ENCODE results near the gene FAM136A.
"Not testable (repeated sequence)": the region's sequence is repeated elsewhere in the genome, so short reads cannot be mapped to it uniquely, and the experiment has no call there.

Gene FAM136A

DNA sequence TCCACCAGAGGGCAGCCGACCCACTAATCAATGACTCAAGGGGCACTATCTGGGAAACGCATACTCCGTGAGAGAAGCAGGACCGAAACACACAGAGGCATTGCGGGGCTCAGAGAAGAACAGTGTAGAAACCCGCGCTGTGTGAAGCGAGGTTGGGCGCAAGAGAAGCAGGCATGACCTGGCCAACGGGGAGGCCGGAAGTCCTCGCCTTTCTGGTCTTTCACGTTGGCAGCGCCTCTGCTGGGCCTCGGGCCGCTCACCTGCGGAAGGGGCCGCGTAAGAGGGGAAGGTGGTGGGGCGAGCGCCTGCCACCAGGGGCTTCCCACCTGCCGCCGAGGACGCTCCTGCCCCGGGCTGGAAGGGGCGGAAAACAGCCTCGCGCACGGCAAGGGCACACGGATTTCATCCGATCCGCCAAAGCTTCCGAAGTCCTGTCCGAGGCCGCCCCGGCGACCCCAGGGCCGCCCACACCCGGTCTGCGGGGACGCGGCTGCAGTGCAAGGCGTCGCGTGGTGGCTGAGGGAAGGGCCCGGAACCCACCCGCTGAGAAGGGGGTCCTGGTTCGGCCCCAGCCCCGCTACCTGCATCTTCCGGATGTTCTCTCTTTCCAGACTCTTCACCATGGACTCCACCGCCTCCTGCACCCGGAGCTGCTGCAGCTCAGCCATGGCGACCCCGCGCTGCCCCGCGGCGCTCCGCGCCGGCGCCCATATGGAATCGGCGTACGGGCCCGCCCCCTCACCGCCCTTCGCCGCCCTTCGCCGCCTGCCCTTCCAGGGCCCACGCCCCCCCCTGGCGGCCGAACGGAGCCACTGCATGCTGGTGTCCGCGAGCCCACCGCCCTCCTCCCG, at the start of gene FAM136A:
TSS of gene FAM136A (minus strand) at position 724 of the 851 bp plus-strand sequence. CDS start at position 668, 56 bp downstream.
- DNase-seq, result peak; percentile 52 to 75

DNA sequence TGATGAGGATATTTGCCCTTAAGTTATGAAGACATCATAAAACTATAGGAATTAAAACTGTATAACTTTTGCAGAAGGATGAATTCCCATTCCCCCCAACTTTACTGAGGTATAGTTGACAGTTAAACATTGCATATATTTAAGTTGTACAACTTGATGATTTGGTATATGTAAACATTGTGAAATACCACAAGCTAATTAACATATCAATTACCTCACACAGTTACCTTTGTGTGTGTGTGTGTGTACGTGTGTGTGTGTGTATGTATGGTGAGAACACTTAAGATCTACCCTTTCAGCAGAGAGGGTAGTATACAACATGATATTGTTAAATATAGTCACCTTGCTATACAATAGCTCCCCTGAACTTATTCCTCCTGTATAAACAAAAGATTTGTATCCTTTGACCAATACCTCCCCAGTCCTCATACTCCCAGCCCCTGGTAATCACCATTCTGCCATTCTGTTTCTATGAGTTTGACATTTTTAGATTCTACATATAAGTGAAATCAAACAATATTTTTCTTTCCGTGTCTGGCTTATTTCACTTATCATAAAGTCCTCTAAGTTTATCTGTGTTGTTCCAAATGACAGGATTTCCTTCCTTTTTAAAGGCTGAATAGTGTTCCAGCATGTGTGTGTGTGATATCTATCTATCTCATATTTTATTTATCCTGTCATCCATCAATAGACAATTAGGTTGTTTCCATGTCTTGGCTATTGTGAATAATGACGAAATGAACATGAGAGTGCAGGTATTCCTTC, 48.2 kb upstream of the FAM136A start:
- no peak for DNase-seq

DNA sequence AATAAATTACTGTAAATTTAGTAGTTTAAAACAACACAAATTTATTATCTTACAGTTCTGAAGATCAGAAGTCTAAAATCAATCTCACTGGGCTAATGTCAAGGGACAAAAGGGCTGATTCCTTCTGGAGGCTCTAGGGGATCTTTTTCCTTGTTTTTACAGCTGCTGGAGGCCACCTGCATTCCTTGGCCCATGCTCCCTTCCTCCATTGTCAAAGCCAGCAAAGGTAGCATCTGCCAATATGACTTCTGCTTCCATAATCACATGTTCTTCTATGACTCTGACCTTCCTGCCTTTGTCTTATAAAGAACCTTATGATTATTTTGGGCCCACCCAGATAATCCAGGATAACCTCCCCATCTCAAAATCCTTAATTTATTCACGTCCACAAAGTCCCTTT, 46.0 kb upstream of the FAM136A start:
- no peak for DNase-seq

DNA sequence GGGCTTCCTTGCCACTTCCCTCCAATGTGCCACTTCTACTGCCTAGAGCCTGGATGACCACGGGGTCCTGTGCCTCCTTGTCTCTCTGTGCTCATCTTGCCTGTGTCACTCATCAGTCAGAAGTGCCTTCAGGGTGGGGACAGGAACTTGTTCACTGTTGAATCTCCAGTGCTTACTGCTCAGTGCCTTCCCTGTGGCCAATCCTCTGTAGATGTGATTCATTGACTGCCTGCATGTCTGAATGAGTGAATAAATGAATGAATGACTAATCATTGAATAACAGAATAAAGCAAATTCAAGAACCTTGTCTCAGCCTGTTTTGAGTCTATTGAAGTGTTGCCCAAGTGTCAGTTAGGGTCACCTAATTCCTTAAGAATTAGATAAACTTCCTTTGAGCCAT, 42.3 kb upstream of the FAM136A start:
- no peak for DNase-seq

DNA sequence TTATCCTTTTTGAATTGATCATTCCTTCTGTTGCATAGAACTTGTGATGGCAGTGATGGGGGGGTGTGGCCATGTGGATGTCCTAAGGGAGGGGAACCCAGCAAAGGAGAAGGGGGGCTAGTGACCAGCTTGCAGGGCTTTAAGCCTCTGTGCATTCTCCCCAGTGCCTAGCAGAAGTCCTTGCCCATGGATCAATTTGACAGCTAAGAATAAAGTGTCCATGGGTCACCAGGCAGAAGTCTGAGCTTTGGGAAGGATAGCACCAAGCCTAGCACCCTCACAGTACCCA, 39.6 kb upstream of the FAM136A start:
- no peak for DNase-seq

DNA sequence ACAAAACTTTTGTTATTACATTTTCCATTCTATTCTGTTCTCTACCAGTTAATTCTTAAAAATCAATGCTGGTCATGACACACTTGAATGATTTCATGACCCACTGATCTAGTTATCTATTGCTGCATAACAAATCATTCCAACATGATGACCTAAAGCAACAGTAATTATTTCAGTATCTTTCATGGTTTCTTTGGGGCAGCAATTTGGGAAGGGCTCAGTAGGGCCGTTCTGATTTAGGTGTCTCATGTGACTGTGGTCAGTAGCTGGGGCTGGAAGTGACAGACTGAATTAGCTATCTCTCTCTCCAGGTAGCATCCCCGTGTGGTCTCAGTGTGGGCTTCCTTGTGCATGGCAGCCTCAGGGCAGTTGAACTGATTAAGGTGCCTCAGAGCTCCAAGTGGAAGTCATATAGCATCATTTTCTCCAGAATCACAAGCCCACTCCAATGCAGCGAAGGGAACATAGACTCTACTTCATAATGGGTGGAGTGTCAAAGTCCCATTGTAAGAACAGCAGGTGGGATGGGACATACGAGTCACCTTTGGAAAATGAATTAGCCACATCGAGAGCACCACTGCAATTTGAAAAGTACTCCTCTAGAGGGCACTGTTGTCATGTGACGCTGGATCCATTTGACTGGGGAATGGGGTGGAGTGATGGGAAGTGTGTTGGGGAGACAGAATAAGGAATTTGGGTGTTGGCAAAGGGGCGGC, 39.1 kb upstream of the FAM136A start:
- DNase-seq, result peak; percentile 45 to 68

DNA sequence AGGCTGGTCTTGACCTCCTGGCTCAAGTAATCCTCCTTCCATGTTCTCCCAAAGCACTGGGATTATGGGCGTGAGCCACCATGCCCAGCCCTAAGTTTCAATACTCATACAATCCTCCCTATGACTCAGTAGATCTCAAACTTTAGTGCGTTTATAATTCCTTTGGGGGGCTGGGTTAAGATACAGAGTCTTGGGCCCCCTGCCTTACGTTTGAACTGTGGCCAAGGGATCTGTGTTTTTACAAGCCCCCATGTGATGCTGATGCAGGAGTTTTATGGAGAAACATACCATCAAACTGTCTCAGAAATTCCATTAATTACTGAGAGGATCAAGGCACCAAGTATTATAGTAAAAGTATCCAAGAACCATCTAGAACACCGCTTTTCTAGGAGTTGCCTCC, 38.2 kb upstream of the FAM136A start:
- no peak for DNase-seq

DNA sequence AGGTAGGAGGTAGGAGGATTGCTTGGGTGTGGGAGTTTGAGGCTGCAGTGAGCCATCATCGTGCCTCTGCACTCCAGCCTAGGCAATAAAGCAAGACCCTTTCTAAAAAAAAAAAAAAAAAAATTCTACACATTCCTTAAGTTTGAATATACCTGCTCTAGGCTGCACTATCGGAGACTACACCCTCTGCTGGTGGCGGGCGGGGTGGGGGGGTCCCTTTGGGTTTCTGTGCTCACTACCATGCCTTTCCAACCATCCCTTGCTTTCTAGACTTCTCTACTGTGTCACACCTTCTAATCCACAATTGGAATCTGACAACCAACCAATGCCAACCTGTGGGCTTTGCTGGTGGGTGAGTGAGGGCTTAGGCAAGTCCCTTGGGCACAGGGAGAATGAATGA, 34.7 kb upstream of the FAM136A start:
- no peak for DNase-seq

DNA sequence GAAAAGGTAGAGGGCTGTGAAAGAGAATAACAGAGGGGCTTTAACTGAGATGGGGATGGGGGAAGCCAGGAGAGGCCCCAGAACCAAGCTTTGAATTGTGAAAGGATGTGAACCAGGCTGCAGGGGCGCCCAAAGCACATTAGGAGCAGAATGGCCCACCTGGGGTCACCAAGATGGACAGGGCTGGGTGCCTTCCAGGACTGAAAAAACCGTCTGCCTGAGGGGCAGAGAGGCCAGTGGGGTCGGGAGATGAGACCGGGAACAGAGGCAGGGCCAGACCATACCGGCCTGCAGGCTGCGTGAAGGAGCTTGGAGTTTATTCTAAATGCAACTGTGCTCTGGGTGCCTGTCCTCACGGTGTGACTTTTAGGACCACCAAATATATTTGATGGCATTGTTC, 29.1 kb upstream of the FAM136A start:
- DNase-seq, result no peak

DNA sequence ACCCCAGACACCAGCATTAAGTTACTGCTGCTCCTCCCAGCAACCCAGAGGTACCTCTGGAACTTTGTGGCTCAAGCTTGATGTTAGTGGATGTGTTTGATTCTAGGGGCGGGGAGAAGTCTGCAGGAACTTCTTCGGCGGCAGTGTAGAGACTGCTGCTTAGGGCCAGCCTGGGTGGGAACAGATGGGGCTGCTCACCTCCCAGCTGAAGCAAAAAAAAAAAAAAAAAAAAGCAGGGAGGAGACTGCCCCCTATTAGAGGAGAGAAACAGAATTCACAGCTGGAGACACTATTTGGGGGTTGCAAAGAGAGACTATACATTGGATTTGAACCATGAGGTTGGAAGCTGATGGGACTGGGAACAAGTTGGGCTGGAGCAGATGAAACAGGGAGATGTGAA, 28.6 kb upstream of the FAM136A start:
- DNase-seq, result peak; percentile 47 to 80

DNA sequence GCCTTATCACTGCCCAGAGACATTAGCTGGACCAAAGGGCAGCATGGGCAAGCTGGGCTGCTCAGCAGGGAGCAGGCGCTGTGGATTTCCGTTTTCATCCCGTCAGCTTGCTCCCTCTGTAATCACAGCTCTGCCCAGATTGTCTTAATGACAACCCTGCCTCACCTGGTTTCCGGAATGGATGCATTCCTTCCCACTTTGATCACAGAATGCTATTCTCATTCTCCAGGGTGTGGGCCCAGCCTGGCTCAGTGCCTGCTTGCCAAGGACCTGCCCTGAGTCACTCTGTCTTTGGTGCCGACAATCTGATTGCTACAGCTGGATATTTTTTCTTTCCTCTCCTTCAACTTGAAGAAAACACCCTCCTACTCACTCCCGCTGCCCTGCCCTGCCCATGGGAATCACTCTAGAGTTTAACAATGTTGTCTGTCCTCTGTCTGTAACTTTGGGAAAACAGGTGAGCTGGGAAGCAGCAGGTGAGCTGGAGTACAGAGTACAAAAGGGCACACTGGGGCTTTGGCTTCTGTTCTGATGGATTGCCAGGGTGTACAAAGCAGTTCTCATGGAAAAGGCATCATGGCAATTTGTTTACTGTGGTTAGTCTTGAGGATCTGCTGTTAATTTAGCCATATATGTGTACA, 27.2 kb upstream of the FAM136A start:
- no peak for DNase-seq

DNA sequence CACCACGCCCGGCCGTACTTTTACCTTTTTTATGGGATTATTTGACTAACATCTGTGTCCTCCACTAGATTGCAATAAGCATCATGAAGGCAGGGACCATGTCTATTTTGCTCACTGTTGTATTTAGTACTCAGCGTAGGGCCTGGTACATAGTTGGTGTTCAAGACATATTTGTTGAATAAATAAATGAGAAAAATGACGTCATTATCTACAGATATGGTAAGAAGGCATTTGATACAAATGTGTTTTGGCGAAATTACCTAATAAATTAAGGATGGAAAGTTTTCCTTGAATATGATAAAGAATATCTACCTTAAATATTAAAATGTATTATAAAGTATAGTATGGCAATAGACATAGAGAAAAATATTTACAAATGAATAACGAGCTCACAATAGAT, 24.0 kb upstream of the FAM136A start:
- no peak for DNase-seq

DNA sequence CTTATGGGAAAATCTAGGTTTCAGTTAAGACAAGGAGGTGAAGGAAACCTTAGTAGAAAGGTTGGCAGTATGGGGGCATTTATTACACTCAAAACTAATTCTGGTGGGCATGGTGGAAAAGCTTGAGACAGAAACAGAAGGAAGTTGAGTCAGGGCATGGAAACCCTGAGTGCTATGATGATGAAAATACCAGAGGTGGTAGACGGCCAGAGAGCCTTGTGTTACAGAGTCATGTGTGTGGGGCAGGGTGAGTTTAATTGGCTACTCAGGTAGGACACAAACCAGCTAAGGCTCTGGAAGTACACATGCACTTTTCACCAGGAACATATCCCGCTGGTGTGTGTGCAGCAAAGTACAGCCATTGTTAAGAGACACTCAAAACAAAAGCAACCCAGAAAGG, 20.7 kb upstream of the FAM136A start:
- no peak for DNase-seq

DNA sequence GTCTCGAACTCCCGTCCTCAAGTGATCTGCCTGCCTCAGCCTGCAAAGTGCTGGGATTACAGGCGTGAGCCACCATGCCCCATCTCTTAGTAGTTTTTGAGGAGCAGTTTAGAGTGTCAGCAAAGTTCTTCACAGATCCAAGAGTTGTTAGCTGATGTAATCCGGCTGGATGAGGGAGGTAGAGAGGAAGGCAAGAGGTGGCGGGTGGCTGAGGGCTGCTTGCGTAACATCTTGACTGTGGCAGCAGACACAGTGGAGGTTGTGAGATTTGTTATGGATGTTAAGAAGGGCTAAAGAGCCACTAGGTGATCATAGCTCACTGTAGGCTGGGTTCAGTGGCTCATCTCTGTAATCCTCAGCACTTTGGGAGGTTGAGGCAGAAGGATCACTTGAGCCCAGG, 19.5 kb upstream of the FAM136A start:
- DNase-seq, result no peak

DNA sequence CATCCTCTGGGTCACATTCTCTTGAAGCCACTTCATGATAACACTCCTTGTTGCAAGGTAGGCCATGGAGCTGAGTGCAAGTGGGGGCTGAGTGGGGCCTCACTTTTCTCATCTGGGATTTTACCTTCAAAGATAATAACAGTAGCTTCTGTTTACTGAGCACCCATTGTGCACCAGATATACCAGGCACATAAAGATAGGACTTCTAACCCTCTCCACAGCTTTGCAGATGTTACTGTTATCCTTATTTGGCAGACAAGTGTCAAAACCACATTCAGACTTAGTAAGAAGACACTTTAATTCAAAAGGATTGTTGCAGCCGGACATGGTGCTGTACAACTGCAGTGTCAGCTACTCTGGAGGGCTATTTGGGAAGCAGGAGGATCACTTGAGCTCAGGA, 12.8 kb upstream of the FAM136A start:
- no peak for DNase-seq

DNA sequence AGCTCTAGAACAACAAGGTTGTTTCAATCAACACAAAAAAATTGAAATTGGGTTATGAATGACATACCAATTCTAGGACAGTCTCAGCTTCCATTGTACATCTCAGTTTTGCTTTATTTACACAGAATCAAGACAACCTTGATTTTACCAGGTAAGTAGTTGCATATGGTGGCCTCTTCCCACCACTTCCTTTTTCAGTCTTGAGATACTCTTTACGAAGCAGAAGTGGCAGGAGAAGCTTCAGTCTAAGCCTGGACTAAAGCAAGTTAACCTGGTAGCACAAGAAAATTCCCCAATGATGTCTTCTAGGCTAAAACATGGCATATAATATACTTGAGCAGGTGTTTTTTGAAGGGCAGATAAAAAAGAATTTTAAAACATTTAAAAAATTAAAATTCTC, 10.7 kb upstream of the FAM136A start:
- no peak for DNase-seq

DNA sequence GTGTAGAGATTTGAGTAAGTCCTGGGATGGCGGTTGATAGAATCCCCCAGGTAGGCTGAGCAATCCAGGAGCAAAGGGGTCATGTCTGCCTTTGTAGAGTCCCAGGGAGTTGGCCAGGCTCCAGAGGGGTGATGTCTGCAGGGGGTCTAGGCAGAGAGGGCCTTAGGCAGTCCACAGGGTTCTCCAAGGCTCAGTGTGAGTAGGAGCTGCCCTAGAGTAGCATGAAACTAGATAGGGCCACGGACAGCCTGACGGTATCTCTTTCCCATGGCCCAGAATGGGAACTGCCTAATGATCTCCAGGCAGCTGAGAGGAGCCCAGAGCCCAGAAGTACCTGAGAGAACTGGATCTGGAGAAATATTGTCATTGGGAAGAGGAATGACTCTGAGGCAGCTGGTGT, 9.0 kb upstream of the FAM136A start:
- no peak for DNase-seq

DNA sequence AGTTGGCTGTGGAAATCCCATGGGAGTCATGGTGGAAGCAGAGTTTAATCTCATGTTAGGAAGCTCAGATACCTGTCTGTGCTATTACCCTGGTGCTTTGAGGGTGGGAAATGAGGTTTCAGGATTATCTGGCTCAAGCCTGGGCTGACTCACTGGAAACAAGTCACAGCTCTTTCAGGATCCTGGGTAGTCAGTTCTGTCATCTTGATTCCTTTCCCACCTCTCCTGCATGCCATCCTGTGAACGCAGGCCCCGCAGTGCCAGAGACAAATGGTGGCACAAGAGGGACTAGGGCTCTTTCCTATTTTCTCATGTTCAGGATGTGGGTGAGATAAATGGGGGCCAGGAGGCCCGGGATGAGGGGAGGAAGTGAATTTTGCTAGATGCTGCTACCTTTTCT, 3.7 kb upstream of the FAM136A start:
- DNase-seq, result no peak

DNA sequence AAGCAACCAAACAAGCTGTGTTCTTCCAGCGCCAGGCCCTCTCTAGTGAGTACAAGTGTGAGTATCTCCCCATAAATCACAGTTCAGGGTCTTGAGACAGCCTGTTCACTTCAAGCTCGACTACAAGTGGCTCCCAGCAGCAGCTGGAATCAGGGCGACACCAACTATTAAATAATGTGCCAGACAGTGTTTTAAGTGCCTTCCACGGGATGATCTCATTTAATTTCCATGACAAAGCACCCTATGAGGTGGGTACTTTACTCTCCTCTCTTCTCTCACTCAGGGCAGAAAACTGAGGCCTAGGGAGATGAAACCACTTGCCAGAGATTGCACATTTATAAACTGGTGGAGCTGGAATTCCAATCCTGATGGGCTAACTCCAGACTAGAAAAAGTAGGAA, 2.6 kb upstream of the FAM136A start:
- DNase-seq, result peak; percentile 49 to 77

DNA sequence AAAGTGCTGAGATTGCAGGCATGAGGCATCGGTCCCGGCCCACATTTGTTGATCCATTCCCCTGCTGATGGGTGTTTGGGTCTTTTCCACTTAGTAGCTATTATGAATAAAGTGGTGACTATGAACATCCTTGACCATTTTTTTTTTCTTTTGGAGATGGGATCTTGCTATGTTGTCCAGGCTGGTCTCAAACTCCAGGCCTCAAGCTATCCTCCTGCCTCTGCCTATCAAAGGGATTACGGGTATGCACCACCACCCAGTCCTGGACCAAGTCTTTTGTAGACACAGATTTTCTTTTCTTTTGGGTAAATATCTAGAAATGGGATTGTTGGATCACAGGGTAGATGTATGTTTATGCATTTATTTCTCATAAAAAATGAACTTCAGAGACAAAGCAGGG, 1.3 kb upstream of the FAM136A start:
- no peak for DNase-seq

DNA sequence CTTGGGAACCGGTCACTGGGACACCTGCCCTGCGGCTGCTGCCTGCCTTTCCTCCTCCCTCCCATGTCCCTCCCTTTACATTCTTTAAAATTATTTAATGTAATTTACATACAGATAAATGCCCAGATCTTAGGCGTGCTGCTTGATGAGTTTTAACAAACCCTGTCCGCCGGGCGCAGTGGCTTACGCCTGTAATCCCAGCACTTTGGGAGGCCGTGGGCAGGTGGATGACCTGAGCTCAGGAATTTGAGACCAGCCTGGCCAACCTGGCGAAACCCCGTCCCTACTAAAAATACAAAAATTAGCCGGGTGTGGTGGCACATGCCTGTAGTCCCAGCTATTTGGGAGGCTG, 304 bp upstream of the FAM136A start:
- DNase-seq, result not testable (repeated sequence)

DNA sequence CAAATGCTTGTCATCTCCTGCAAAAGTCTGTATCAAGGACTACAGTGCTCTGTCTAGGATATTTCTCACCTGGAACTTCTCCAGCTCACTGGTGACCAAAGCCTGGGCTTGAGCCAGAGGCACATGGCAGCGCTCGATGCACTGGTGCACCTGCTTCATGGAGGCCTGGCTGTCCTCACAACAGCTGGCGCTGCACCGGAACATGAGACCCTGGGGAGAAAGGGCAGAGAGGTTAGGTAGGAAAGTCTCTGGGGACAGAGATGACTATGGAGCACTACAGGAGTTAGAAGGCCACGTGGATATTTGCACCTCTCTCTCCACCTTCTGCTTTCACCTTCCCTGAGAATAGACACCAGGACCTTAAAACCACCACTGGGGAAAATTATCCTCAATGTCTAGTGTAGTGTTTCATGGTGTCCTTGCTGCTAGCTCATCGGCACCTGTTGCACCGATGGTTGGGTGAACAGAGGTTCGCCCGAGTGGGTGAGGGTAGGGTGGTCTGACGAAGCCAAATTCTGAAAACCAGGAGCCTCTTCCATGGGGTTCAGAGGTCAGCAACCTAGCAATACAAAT, 1.0 kb downstream of the FAM136A start:
- DNase-seq, result no peak

DNA sequence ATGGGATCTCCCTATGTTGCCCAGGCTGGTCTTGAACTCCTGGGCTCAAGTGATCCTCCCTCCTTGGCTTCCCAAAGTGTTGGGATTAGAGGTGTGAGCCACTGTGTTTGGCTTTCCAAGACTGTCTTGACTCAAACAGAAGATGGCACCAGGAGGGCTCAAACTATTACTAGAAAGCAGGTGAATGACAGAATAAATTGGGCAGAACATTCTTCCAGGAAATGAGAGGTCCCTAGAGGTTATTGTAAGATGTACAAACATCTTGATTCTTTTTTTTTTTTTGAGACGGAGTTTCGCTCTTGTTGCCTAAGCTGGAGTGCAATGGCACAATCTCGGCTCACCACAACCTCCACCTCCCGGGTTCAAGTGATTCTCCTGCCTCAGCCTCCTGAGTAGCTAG, 4.0 kb downstream of the FAM136A start:
- DNase-seq, result not testable (repeated sequence)

Measured in NCI-H524 (cell line).